Endothelial cell of umbilical vein (primary cell): ENCODE data around the gene DDIT3. TPM values are rescaled to one million over a fixed set of nuclear protein-coding genes. Genes with fewer than 3 reads are reported as not detected.

ENCODE experiments used
- BruUV-seq: library from RNA; stranded (reverse); fragments of 400-500 nt; replicated peaks from 2 replicates; lab custom pipeline; 2021; lab: Mats Ljungman, UMichigan
- CTCF ChIA-PET: fragments of 300-600, 350-600 bp; sonication (Branson Sonifier 250); formaldehyde crosslinking; loops from one replicate; lab custom pipeline; 2021; ENCODE audit warnings: antibody characterized with exemption, inconsistent platforms; lab: Charles Lee
- POLR2A ChIA-PET: fragments of 300-600, 350-600 bp; sonication (Branson Sonifier 250); formaldehyde crosslinking; loops from one replicate; lab custom pipeline; 2021; ENCODE audit warnings: antibody characterized with exemption, inconsistent platforms; lab: Charles Lee
- DNase-seq: peaks from one replicate; pipeline ENCODE4 v3.0.0-alpha.2; 2011; ENCODE audit warnings: low read depth, low spot score
- FAIRE-seq: peaks from 2 replicates; lab custom pipeline; 2011; peaks lifted over from hg19 to GRCh38; lab: Jason Lieb, UNC
- H2AFZ ChIP-seq: 2 replicates; pipeline ENCODE4 v1.6.0; 2012; ENCODE audit warnings: low read depth, low read length, control low read depth, inconsistent platforms
- H3K27ac ChIP-seq: 2 replicates; pipeline ENCODE4 v1.5.1; 2011; ENCODE audit warnings: low read depth, mild to moderate bottlenecking, control low read depth, low read length, moderate library complexity; ENCODE audit not compliant: insufficient read depth
- H3K27me3 ChIP-seq, 2 experiments: 2 replicates each; pipeline versions ENCODE4 v1.6.0 to v1.6.1; 2011; ENCODE audit warnings: low read length in 2 of 2, mixed read lengths in 1 of 2; ENCODE audit not compliant: control insufficient read depth in 2 of 2, insufficient read depth in 2 of 2
- H3K36me3 ChIP-seq, 2 experiments: 2 replicates in 1 of 2; 3 replicates in 1 of 2; pipeline ENCODE4 v1.5.1; 2011; ENCODE audit warnings: low read length in 2 of 2, mild to moderate bottlenecking in 1 of 2, moderate library complexity in 1 of 2; ENCODE audit not compliant: control insufficient read depth in 2 of 2, insufficient read depth in 2 of 2; ENCODE audit errors: extremely low read depth in 1 of 2
- H3K4me1 ChIP-seq: 3 replicates; pipeline ENCODE4 v1.5.1; 2011; ENCODE audit warnings: mild to moderate bottlenecking, low read length; ENCODE audit not compliant: control insufficient read depth, insufficient read depth; ENCODE audit errors: extremely low read depth
- H3K4me2 ChIP-seq: 2 replicates; pipeline ENCODE4 v1.6.1; 2011; ENCODE audit warnings: low read length, control low read depth, mixed read lengths; ENCODE audit not compliant: insufficient read depth
- H3K4me3 ChIP-seq, 3 experiments: fragments of 200-600 bp in 1 of 3; sonication (generic), shearing (Covaris generic) in 1 of 3; replicated peaks in 1 of 3; 2 replicates each; pipeline ENCODE4 v1.5.1; 2011 to 2016; ENCODE audit warnings: control low read depth in 3 of 3, low read length in 3 of 3, mild to moderate bottlenecking in 2 of 3, inconsistent platforms in 1 of 3, low read depth in 1 of 3, moderate library complexity in 1 of 3; ENCODE audit not compliant: insufficient read depth in 1 of 3
- H3K79me2 ChIP-seq: 2 replicates; pipeline ENCODE4 v1.6.0; 2012; ENCODE audit warnings: low read length, inconsistent platforms; ENCODE audit not compliant: control insufficient read depth, insufficient read depth
- H3K9ac ChIP-seq: replicated peaks from 2 replicates; pipeline ENCODE3; 2011; ENCODE audit warnings: low read length, control low read depth; ENCODE audit not compliant: insufficient read depth; ENCODE audit errors: extremely low read depth
- H3K9me1 ChIP-seq: replicated peaks from 3 replicates; pipeline ENCODE4 v1.6.0; 2011; ENCODE audit warnings: mild to moderate bottlenecking, low read length; ENCODE audit not compliant: control insufficient read depth, insufficient read depth; ENCODE audit errors: extremely low read depth
- H3K9me3 ChIP-seq: replicated peaks from 2 replicates; pipeline ENCODE4 v1.5.1; 2012; ENCODE audit warnings: low read length, inconsistent platforms; ENCODE audit not compliant: control insufficient read depth, insufficient read depth
- H4K20me1 ChIP-seq: replicated peaks from 2 replicates; pipeline ENCODE3; 2011; ENCODE audit warnings: mild to moderate bottlenecking, low read length; ENCODE audit not compliant: control insufficient read depth, insufficient read depth; ENCODE audit errors: extremely low read depth
- EZH2 ChIP-seq: IDR thresholded peaks from 2 replicates; pipeline ENCODE4 v1.6.1; 2012; ENCODE audit warnings: borderline replicate concordance, low read depth, mild to moderate bottlenecking, moderate library complexity, low read length, inconsistent platforms; ENCODE audit not compliant: severe bottlenecking
- FOS ChIP-seq: IDR thresholded peaks from 2 replicates; pipeline ENCODE4 v1.6.1; 2011; ENCODE audit warnings: mild to moderate bottlenecking, low read length, moderate library complexity, borderline replicate concordance; ENCODE audit not compliant: insufficient read depth
- GATA2 ChIP-seq: IDR thresholded peaks from 2 replicates; pipeline ENCODE4 v1.7.0; 2011; ENCODE audit warnings: low read depth, mild to moderate bottlenecking, moderate library complexity, mixed read lengths, low read length; ENCODE audit not compliant: insufficient read length, insufficient read depth
- JUN ChIP-seq: IDR thresholded peaks from 2 replicates; pipeline ENCODE4 v1.6.1; 2011; ENCODE audit warnings: borderline replicate concordance, low read depth; ENCODE audit not compliant: insufficient read length, insufficient read depth
- MYC ChIP-seq: IDR thresholded peaks from one replicate; pipeline ENCODE4 v1.6.1; 2011; ENCODE audit warnings: mild to moderate bottlenecking, low read depth, low read length
- POLR2A ChIP-seq: IDR thresholded peaks from 2 replicates; pipeline ENCODE4 v1.6.1; 2012; ENCODE audit warnings: low read depth, mild to moderate bottlenecking, control low read depth, low read length
- POLR2AphosphoS5 ChIP-seq: IDR thresholded peaks from 2 replicates; pipeline ENCODE4 v1.6.1; 2012; ENCODE audit warnings: low read depth, mild to moderate bottlenecking, control low read depth, low read length, moderate library complexity; ENCODE audit not compliant: insufficient read depth
- dilution Hi-C: fragments of 300-500 bp; cut with MboI; formaldehyde crosslinking; loops from one replicate; pipeline ENCODE4 v1.15.0; 2019; ENCODE audit warnings: low sequenced_read_pairs; ENCODE audit not compliant: extremely low pct_ligation_motif_present
- intact Hi-C: fragments of 100-400 bp; cut with micrococcal nuclease; formaldehyde crosslinking; loops from one replicate; pipeline ENCODE4 v1.10.0; 2022
- polyA plus RNA-seq, 4 experiments: library from polyadenylated mRNA; depleted of rRNA in 3 of 4; stranded (reverse) in 3 of 4; unstranded in 1 of 4; fragments of >200 nt; gene quantifications; 2 replicates each; pipeline versions ENCODE4 v1.2.1 to v1.2.3, GENCODE V29; 2011 to 2012; ENCODE audit warnings: missing spikeins in 1 of 4
- total RNA-seq: library from RNA; stranded (reverse); gene quantifications from 2 replicates; pipeline ENCODE4 v1.2.3, GENCODE V29; 2021
- TF ChIP-seq, protein P1 (sequence below), 2 donors: IDR thresholded peaks; 1 replicate in 1 of 2; 2 replicates in 1 of 2; pipeline ENCODE4 v1.5.1; 2011; ENCODE audit warnings: low read length in 2 of 2, mild to moderate bottlenecking in 2 of 2, moderate library complexity in 2 of 2, control low read depth in 1 of 2, inconsistent platforms in 1 of 2, low read depth in 1 of 2; ENCODE audit not compliant: insufficient read depth in 1 of 2; ENCODE audit errors: extremely low read depth in 1 of 2
- TF ChIP-seq, protein P2 (sequence below): IDR thresholded peaks from 2 replicates; pipeline ENCODE4 v1.6.1; 2011; ENCODE audit not compliant: insufficient read depth, insufficient read length

Gene DDIT3
- total and polyA plus RNA-seq, 2 donors (not counting 3 experiments of a cell fraction or from before 2014, with no cell fraction given) = 13.7 to 22.0 TPM

- Histone ChIP-seq H3K27me3 (peaks cover 55 to 61% of the 10 kb centered on the region in 2 experiments), H4K20me1 (no peaks in the 10 kb centered on the region), H3K79me2 (no peaks in the 10 kb centered on the region), H3K27ac (no peak overlapping the region), H3K9me3 (no peaks in the 10 kb centered on the region), H2AFZ (no peak overlapping the region), H3K4me2 (no peak overlapping the region), H3K9me1 (no peaks in the 10 kb centered on the region), H3K4me3 (no peak overlapping the region), H3K4me1 (peaks cover 5% of the 10 kb centered on the region), H3K36me3 (no peaks in the 10 kb centered on the region), H3K9ac (no peak overlapping the region)
- no peak for DNase-seq
- dilution Hi-C loops = no loop called here
- no peak for FAIRE-seq
- no peak for TF ChIP-seq JUN
- no TSS peak for BruUV-seq
- ChIA-PET POLR2A (no interaction called here), CTCF (interaction anchor here (1.5 to 4.0 kb wide), 2 partner anchors 9 to 13 kb away, joined by 4 to 17 read pairs; partner anchors contain the start of gene GLI1)
- intact Hi-C loops = no loop called here
Measured at GRCh38 chr12:57472391-57472790, 47.9 kb downstream of the DDIT3 start.

DNA sequence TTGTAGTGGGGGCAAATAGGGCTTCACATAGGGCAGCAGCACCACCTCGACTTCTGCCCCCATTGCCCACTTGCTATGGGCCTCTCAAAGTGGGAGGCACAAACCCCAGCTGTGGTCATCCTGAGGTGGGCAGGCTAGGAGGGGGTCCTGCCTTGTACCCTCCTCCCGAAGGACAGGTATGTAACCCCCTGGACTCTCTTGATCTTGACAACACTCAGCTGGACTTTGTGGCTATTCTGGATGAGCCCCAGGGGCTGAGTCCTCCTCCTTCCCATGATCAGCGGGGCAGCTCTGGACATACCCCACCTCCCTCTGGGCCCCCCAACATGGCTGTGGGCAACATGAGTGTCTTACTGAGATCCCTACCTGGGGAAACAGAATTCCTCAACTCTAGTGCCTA lies 48.7 kb downstream of the DDIT3 start:
- peaks cover 52 to 60% of the 10 kb centered on the region in 2 experiments for H3K27me3 ChIP-seq
- H3K9ac ChIP-seq = no peak overlapping the region
- intact Hi-C loops (no loop called here), dilution Hi-C loops (no loop called here)
- ChIA-PET CTCF (interaction anchor here (1.5 to 4.0 kb wide), 2 partner anchors 9 to 13 kb away, joined by 4 to 17 read pairs; partner anchors contain the start of gene GLI1), POLR2A (no interaction called here)
- DNase-seq (no peak), FAIRE-seq (no peak)
- no peaks in the 10 kb centered on the region for H4K20me1 ChIP-seq
- no peak overlapping the region for H3K4me3 ChIP-seq
- H3K36me3 ChIP-seq = no peaks in the 10 kb centered on the region
- no peaks in the 10 kb centered on the region for H3K79me2 ChIP-seq
- no peak overlapping the region for H3K27ac ChIP-seq
- peaks cover 5% of the 10 kb centered on the region for H3K4me1 ChIP-seq
- no peaks in the 10 kb centered on the region for H3K9me3 ChIP-seq
- no peak overlapping the region for H2AFZ ChIP-seq
- H3K9me1 ChIP-seq = no peaks in the 10 kb centered on the region
- no peak for TF ChIP-seq FOS
- no peak for TF ChIP-seq POLR2A
- TF ChIP-seq GATA2 = no peak
- TF ChIP-seq, protein P1, sequence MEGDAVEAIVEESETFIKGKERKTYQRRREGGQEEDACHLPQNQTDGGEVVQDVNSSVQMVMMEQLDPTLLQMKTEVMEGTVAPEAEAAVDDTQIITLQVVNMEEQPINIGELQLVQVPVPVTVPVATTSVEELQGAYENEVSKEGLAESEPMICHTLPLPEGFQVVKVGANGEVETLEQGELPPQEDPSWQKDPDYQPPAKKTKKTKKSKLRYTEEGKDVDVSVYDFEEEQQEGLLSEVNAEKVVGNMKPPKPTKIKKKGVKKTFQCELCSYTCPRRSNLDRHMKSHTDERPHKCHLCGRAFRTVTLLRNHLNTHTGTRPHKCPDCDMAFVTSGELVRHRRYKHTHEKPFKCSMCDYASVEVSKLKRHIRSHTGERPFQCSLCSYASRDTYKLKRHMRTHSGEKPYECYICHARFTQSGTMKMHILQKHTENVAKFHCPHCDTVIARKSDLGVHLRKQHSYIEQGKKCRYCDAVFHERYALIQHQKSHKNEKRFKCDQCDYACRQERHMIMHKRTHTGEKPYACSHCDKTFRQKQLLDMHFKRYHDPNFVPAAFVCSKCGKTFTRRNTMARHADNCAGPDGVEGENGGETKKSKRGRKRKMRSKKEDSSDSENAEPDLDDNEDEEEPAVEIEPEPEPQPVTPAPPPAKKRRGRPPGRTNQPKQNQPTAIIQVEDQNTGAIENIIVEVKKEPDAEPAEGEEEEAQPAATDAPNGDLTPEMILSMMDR (IDR thresholded peaks at IDR 0.05; ENCODE audit: extremely low read depth in 1 of 2, insufficient read depth in 1 of 2, low read depth in 1 of 2, low read length in 2 of 2) = no peak
- no peak for TF ChIP-seq JUN
- no peak for TF ChIP-seq EZH2
- TF ChIP-seq, protein P2, sequence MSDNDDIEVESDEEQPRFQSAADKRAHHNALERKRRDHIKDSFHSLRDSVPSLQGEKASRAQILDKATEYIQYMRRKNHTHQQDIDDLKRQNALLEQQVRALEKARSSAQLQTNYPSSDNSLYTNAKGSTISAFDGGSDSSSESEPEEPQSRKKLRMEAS = no peak
- no peak for TF ChIP-seq POLR2AphosphoS5
- no peak for TF ChIP-seq MYC
- BruUV-seq = no TSS peak
- no peak overlapping the region for H3K4me2 ChIP-seq
